HFFc6 (cell line): Measurements from ENCODE around the gene CLIP3. TPM values are rescaled to one million over a fixed set of nuclear protein-coding genes. Genes with fewer than 3 reads are reported as not detected.
"Not testable (repeated sequence)": the region's sequence is repeated elsewhere in the genome, so short reads cannot be mapped to it uniquely, and the experiment has no call there.

ENCODE experiments used
- DNase-seq: peaks from one replicate; pipeline ENCODE4 v3.0.0-alpha.2; 2018
- H3K27ac Mint-ChIP-seq: 2 replicates; pipeline ENCODE4 v1.8.0; 2020; ENCODE audit warnings: mild to moderate bottlenecking, mixed read lengths
- H3K27me3 Mint-ChIP-seq: 2 replicates; pipeline ENCODE4 v1.8.0; 2021; ENCODE audit warnings: mild to moderate bottlenecking, moderate library complexity, mixed read lengths; ENCODE audit not compliant: insufficient read depth
- H3K36me3 Mint-ChIP-seq: 2 replicates; pipeline ENCODE4 v1.8.0; 2021; ENCODE audit warnings: low read depth, mixed read lengths
- H3K4me1 Mint-ChIP-seq: 2 replicates; pipeline ENCODE4 v1.8.0; 2020; ENCODE audit warnings: low read depth, mixed read lengths
- H3K4me3 Mint-ChIP-seq: 2 replicates; pipeline ENCODE4 v1.8.0; 2020; ENCODE audit warnings: mild to moderate bottlenecking, moderate library complexity, mixed read lengths
- H3K9me3 Mint-ChIP-seq: 2 replicates; pipeline ENCODE4 v1.8.0; 2020; ENCODE audit warnings: mild to moderate bottlenecking, mixed read lengths
- CTCF ChIP-seq: fragments of 200-600 bp; sonication (generic); IDR thresholded peaks from 2 replicates; pipeline ENCODE4 v1.5.0; 2021; ENCODE audit warnings: antibody characterized with exemption, mild to moderate bottlenecking
- total RNA-seq, 6 experiments: library from RNA; stranded (reverse); fragmentation: NEBNext Ultra II Directional; extraction: Animal tissue kit (Norgen Biotek cat#: 25700); gene quantifications; 2 replicates in 1 of 6; 3 replicates in 5 of 6; pipeline ENCODE4 v1.2.3, GENCODE V29; 2021

CLIP3 gene
- total RNA-seq, 6 experiments from 2014 or later, result 62.2 to 93.1 (median 83.9) TPM

- no peak for DNase-seq
- Mint-ChIP-seq H3K4me3 (no peak overlapping the region), H3K27ac (no peak overlapping the region), H3K27me3 (peaks cover 54% of the 10 kb centered on the region), H3K36me3 (no peaks in the 10 kb centered on the region), H3K9me3 (0 out of 2 replicates have a peak, but pooled peaks cover 4% of the 10 kb centered on the region), H3K4me1 (no peaks in the 10 kb centered on the region)
- no peak for TF ChIP-seq CTCF
Observed at GRCh38 chr19:35987571-35987896, 45.1 kb downstream of the CLIP3 start.

GRCh38 chr19:35986664-35987570 lies 45.8 kb downstream of the CLIP3 start:
- Mint-ChIP-seq H3K9me3 (0 out of 2 replicates have a peak, but pooled peaks cover 4% of the 10 kb centered on the region), H3K4me3 (0 out of 2 replicates have a peak overlapping the region, but pooled peaks have one; percentile 10), H3K27me3 (peaks cover 55% of the 10 kb centered on the region), H3K4me1 (no peaks in the 10 kb centered on the region), H3K27ac (no peak overlapping the region), H3K36me3 (no peaks in the 10 kb centered on the region)
- no peak for DNase-seq
- no peak for TF ChIP-seq CTCF

GRCh38 chr19:35986111-35986510 lies 46.6 kb downstream of the CLIP3 start:
- Mint-ChIP-seq H3K4me3 (no peak overlapping the region), H3K27ac (no peak overlapping the region), H3K36me3 (no peaks in the 10 kb centered on the region), H3K9me3 (0 out of 2 replicates have a peak, but pooled peaks cover 4% of the 10 kb centered on the region), H3K27me3 (peaks cover 53% of the 10 kb centered on the region), H3K4me1 (no peaks in the 10 kb centered on the region)
- no peak for DNase-seq
- no peak for TF ChIP-seq CTCF

GRCh38 chr19:35983177-35983576 lies 49.5 kb downstream of the CLIP3 start:
- TF ChIP-seq CTCF, result no peak
- Mint-ChIP-seq H3K27ac (no peak overlapping the region), H3K36me3 (no peaks in the 10 kb centered on the region), H3K27me3 (peaks cover 36% of the 10 kb centered on the region), H3K4me3 (no peak overlapping the region), H3K9me3 (no peaks in the 10 kb centered on the region), H3K4me1 (no peaks in the 10 kb centered on the region)
- DNase-seq, result no peak

- H3K27ac Mint-ChIP-seq, result not testable (repeated sequence)
Observed at GRCh38 chr19:35980997-35981396, 51.7 kb downstream of the CLIP3 start.

GRCh38 chr19:35978832-35979365 lies 53.8 kb downstream of the CLIP3 start:
- Mint-ChIP-seq H3K9me3 (no peaks in the 10 kb centered on the region), H3K36me3 (no peaks in the 10 kb centered on the region), H3K27me3 (peaks cover 17% of the 10 kb centered on the region), H3K4me1 (no peaks in the 10 kb centered on the region), H3K27ac (no peak overlapping the region), H3K4me3 (no peak overlapping the region)
- DNase-seq, result no peak
- no peak for TF ChIP-seq CTCF

More at GRCh38 chr19:35980997-35981396, 51.7 kb downstream of the CLIP3 start:
- not testable (repeated sequence) for H3K4me3 Mint-ChIP-seq, DNase-seq, H3K9me3 Mint-ChIP-seq, H3K4me1 Mint-ChIP-seq, H3K36me3 Mint-ChIP-seq
- peaks cover 30% of the 10 kb centered on the region for H3K27me3 Mint-ChIP-seq
